GM23248 (cell line): ENCODE measurements around the gene DYNC2H1. TPM values are rescaled to one million over a fixed set of nuclear protein-coding genes. Genes with fewer than 3 reads are reported as not detected.

Experiments used
- DNase-seq: peaks from one replicate; pipeline ENCODE4 v3.0.0-alpha.2; 2015
- H2AFZ ChIP-seq: fragments of 200-600 bp; sonication (generic); 2 replicates; pipeline ENCODE4 v1.6.1; 2016; ENCODE audit warnings: antibody characterized with exemption
- H3F3A ChIP-seq: fragments of 200-600 bp; sonication (generic); 2 replicates; pipeline ENCODE4 v1.6.1; 2016; ENCODE audit warnings: mild to moderate bottlenecking, antibody characterized with exemption, mixed run types; ENCODE audit not compliant: insufficient read depth
- H3K27ac ChIP-seq: fragments of 200-600 bp; sonication (generic); 2 replicates; pipeline ENCODE4 v1.5.1; 2016; ENCODE audit warnings: mild to moderate bottlenecking
- H3K27me3 ChIP-seq: fragments of 200-600 bp; sonication (generic); replicated peaks from 2 replicates; pipeline ENCODE4 v1.6.1; 2016; ENCODE audit warnings: mild to moderate bottlenecking; ENCODE audit not compliant: insufficient read depth
- H3K36me3 ChIP-seq: fragments of 200-600 bp; sonication (generic); 2 replicates; pipeline ENCODE4 v1.6.1; 2016; ENCODE audit warnings: low read depth, mild to moderate bottlenecking
- H3K4me1 ChIP-seq: fragments of 200-600 bp; sonication (generic); 2 replicates; pipeline ENCODE4 v1.6.1; 2016; ENCODE audit warnings: mild to moderate bottlenecking; ENCODE audit not compliant: insufficient read depth
- H3K4me2 ChIP-seq: fragments of 200-600 bp; sonication (generic); one replicate; pipeline ENCODE4 v1.6.1; 2016; ENCODE audit warnings: mild to moderate bottlenecking; ENCODE audit not compliant: unreplicated experiment
- H3K4me3 ChIP-seq: fragments of 200-600 bp; sonication (generic); 2 replicates; pipeline ENCODE4 v1.5.1; 2016; ENCODE audit warnings: mild to moderate bottlenecking
- H3K79me2 ChIP-seq: fragments of 200-600 bp; sonication (generic); 2 replicates; pipeline ENCODE4 v1.6.1; 2016; ENCODE audit warnings: mild to moderate bottlenecking; ENCODE audit not compliant: insufficient read depth
- H3K9ac ChIP-seq: fragments of 200-600 bp; sonication (generic); 2 replicates; pipeline ENCODE4 v1.6.1; 2016; ENCODE audit warnings: mild to moderate bottlenecking
- H3K9me2 ChIP-seq: fragments of 200-600 bp; sonication (generic); 2 replicates; pipeline ENCODE4 v1.6.1; 2016; ENCODE audit warnings: mixed run types, mild to moderate bottlenecking, moderate library complexity; ENCODE audit not compliant: insufficient read depth
- H3K9me3 ChIP-seq: fragments of 200-600 bp; sonication (generic); one replicate; pipeline ENCODE4 v1.6.1; 2017; ENCODE audit warnings: low read depth
- H4K20me1 ChIP-seq: fragments of 200-600 bp; sonication (generic); 2 replicates; pipeline ENCODE4 v1.6.0; 2016; ENCODE audit not compliant: insufficient read depth
- EZH2 ChIP-seq: fragments of 200-600 bp; sonication (generic); IDR thresholded peaks from 2 replicates; pipeline ENCODE4 v1.6.1; 2018; ENCODE audit warnings: antibody characterized with exemption, mild to moderate bottlenecking; ENCODE audit not compliant: insufficient read depth, poor library complexity, severe bottlenecking
- EZH2phosphoT487 ChIP-seq: fragments of 200-600 bp; sonication (generic); IDR thresholded peaks from 2 replicates; pipeline ENCODE4 v1.6.1; 2018; ENCODE audit warnings: antibody characterized with exemption, moderate library complexity, mild to moderate bottlenecking, low read depth; ENCODE audit not compliant: insufficient read depth
- WGBS, 2 experiments: methylation state at CpG; one replicate each; pipeline ENCODE4 v1.1.6; 2015 to 2017; ENCODE audit warnings: low lambda C conversion rate in 2 of 2, low coverage in 1 of 2; ENCODE audit errors: missing lambda C conversion rate in 2 of 2; 5-methylcytosine and 5-hydroxymethylcytosine counted together
- in situ Hi-C: fragments of 300-500 bp; cut with MboI; formaldehyde crosslinking; loops from 2 replicates; pipeline ENCODE4 v1.15.0; 2020
- polyA plus RNA-seq: library from polyadenylated mRNA; unstranded; fragments of >200 nt; fragmentation: Nextera tagmentation; extraction: Ambion mirVana; gene quantifications from 2 replicates; pipeline ENCODE4 v1.2.1, GENCODE V29; 2016
- total RNA-seq: library from RNA; depleted of rRNA; stranded (reverse); fragments of >200 nt; shearing (Covaris generic); gene quantifications from 2 replicates; pipeline ENCODE4 v1.2.3, GENCODE V29; 2014

The DYNC2H1 gene
- total and polyA plus RNA-seq, 2 experiments from 2014 or later, result 9.3 to 27.0 TPM

DNA sequence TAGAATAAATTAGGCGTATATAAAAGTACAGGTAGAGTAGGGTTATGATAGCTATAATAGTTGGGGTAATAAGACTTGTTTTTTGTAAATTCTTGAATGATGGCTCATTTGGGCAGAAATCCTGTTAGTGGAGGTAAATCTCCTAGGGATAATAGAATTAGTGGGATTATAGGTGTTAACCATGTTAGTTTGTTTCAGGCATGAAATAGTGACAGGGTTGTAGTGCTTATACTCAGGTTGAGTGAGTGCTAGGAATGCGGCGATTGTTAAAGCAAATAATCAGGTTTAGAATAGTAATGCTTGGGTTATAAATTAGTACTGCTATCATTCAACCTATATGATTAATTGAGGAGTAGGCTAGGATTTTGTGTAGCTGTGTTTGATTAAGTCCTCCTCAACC, 297.1 kb downstream of the DYNC2H1 start:
- Histone ChIP-seq H3K79me2 (no peaks in the 10 kb centered on the region), H3K4me1 (no peaks in the 10 kb centered on the region), H3K4me3 (no peak overlapping the region), H4K20me1 (no peaks in the 10 kb centered on the region), H3K9me3 (no peaks in the 10 kb centered on the region), H3K27me3 (no peaks in the 10 kb centered on the region), H3K27ac (no peak overlapping the region), H3K4me2 (no peak overlapping the region), H3K36me3 (no peaks in the 10 kb centered on the region), H3K9me2 (no peaks in the 10 kb centered on the region), H3F3A (no peaks in the 10 kb centered on the region), H3K9ac (no peak overlapping the region), H2AFZ (no peak overlapping the region)
- in situ Hi-C loops, result no loop called here
- 97% methylated on average over 3 of the region's 3 CpGs for WGBS, 2 experiments
- no peak for TF ChIP-seq EZH2
- no peak for TF ChIP-seq EZH2phosphoT487
- no peak for DNase-seq

DNA sequence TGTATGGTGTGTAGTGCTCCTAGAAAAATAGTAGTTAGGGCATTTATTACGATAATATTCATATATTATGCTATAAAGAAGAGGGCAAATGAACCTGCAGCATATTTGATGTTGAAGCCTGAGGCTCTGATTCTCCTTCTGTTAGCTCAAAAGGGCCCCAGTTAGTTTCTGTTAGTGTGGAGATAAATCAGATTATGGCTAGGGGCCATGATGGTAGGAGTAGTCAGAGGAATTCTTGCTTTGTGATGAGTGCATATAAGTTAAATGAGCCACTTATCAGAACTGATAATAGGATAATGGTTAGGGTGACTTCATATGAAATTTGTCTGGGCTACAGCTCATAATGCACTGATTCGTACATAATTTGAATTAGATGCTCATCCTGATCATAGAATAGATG, 298.4 kb downstream of the DYNC2H1 start:
- Histone ChIP-seq H3K4me2 (no peak overlapping the region), H3K27ac (no peak overlapping the region), H4K20me1 (no peaks in the 10 kb centered on the region), H3K36me3 (no peaks in the 10 kb centered on the region), H3K79me2 (no peaks in the 10 kb centered on the region), H2AFZ (no peak overlapping the region), H3F3A (no peaks in the 10 kb centered on the region), H3K4me3 (no peak overlapping the region), H3K9ac (no peak overlapping the region), H3K27me3 (no peaks in the 10 kb centered on the region), H3K9me2 (no peaks in the 10 kb centered on the region), H3K9me3 (no peaks in the 10 kb centered on the region), H3K4me1 (no peaks in the 10 kb centered on the region)
- no peak for DNase-seq
- 91 to 96% methylated on average over 2 of the region's 2 CpGs for WGBS, 2 experiments
- in situ Hi-C loops, result no loop called here
- TF ChIP-seq EZH2phosphoT487 (no peak), EZH2 (no peak)

DNA sequence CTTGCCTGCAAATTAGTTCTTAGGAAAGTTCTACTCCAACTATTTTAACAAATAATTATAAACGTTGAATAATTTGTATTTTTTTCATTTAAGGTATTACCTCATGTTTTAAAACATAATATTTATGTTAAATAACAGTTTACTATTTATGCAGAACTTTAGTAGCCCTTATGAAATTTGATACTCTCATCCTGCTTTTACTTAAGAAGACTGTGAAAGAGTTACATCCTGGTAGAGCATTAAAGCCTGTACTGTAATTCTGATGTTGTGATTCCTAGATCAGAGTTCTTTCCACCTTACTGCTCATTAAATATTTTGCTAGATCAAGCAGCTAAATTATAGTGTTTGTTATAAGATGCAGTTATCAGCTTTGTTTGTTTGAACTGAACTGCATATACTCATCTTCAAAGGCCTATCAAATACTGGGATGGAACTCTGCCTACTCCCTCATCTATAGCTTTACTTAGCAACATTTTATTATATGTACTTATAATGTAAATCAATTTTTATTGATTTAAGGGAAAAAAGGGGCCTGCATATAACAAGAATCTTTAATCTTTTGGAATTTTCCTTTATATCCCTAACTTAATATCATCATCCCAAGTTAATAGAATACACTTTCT, 304.2 kb downstream of the DYNC2H1 start:
- TF ChIP-seq EZH2, result no peak
- no peaks in the 10 kb centered on the region for H3K4me1 ChIP-seq
- H2AFZ ChIP-seq, result no peak overlapping the region
- H3K9ac ChIP-seq, result no peak overlapping the region
- no peaks in the 10 kb centered on the region for H3K9me3 ChIP-seq
- H3K36me3 ChIP-seq, result no peaks in the 10 kb centered on the region
- no peak overlapping the region for H3K27ac ChIP-seq
- no peak overlapping the region for H3K4me3 ChIP-seq
- no peak for DNase-seq
- WGBS, 2 experiments, result 74 to 93% methylated on average over 1 of the region's 1 CpG
- no peaks in the 10 kb centered on the region for H3K9me2 ChIP-seq
- in situ Hi-C loops, result no loop called here
- H3K79me2 ChIP-seq, result no peaks in the 10 kb centered on the region
- H3K4me2 ChIP-seq, result no peak overlapping the region
- no peaks in the 10 kb centered on the region for H3F3A ChIP-seq
- no peaks in the 10 kb centered on the region for H3K27me3 ChIP-seq
- no peaks in the 10 kb centered on the region for H4K20me1 ChIP-seq

DNA sequence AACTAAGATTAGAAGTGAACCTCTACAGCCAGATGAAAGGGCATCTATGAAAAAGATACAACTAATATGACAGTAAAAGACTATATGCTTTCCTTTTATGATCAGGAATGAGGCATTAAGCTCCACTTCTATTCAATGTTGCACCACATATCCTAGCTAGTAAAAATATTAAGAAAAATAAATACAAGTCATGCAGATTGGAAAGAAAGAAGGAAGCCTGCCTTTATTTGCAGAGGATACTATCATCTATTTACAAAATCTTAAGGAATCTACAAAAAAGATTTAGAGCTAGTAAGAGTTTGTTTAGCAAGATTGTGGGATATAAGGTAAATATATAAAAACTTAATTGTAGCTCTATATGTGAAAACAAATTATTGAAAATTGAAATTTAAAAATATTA, 308.8 kb downstream of the DYNC2H1 start:
- no peaks in the 10 kb centered on the region for H3K79me2 ChIP-seq
- no peak overlapping the region for H3K4me3 ChIP-seq
- no peak overlapping the region for H3K4me2 ChIP-seq
- in situ Hi-C loops, result no loop called here
- H3K27ac ChIP-seq, result no peak overlapping the region
- H3K27me3 ChIP-seq, result no peaks in the 10 kb centered on the region
- no peak overlapping the region for H2AFZ ChIP-seq
- no peaks in the 10 kb centered on the region for H3K9me2 ChIP-seq
- no peak for TF ChIP-seq EZH2
- TF ChIP-seq EZH2phosphoT487, result no peak
- H3K9me3 ChIP-seq, result no peaks in the 10 kb centered on the region
- H3K4me1 ChIP-seq, result no peaks in the 10 kb centered on the region
- no peaks in the 10 kb centered on the region for H4K20me1 ChIP-seq
- H3F3A ChIP-seq, result no peaks in the 10 kb centered on the region
- no peak overlapping the region for H3K9ac ChIP-seq
- no peak for DNase-seq
- H3K36me3 ChIP-seq, result no peaks in the 10 kb centered on the region

DNA sequence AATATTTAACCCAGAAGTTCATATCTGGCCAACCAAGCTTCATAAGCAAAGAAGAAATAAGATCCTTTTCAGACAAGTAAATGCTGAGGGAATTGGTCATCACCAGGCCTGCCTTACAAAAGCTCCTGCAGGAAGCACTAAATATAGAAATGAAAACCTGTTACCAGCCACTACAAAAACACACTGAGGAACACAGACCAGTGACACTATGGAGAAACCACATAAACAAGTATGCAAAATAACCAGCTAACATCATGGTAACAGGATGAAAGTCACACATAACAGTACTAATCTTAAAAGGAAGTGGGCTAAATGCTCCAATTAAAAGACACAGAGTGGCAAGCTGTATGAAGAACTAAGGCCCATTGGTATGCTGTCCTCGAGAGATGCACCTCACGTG, 311.4 kb downstream of the DYNC2H1 start:
- H3K9me2 ChIP-seq, result no peaks in the 10 kb centered on the region
- H3K9ac ChIP-seq, result no peak overlapping the region
- H4K20me1 ChIP-seq, result no peaks in the 10 kb centered on the region
- H3F3A ChIP-seq, result no peaks in the 10 kb centered on the region
- no peaks in the 10 kb centered on the region for H3K27me3 ChIP-seq
- no peak overlapping the region for H2AFZ ChIP-seq
- in situ Hi-C loops, result no loop called here
- 93 to 96% methylated on average over 2 of the region's 2 CpGs for WGBS, 2 experiments
- TF ChIP-seq EZH2 (no peak), EZH2phosphoT487 (no peak)
- H3K4me1 ChIP-seq, result no peaks in the 10 kb centered on the region
- no peak overlapping the region for H3K27ac ChIP-seq
- H3K79me2 ChIP-seq, result no peaks in the 10 kb centered on the region
- no peak overlapping the region for H3K4me3 ChIP-seq
- DNase-seq, result peak; percentile 18
- H3K4me2 ChIP-seq, result no peak overlapping the region
- no peaks in the 10 kb centered on the region for H3K9me3 ChIP-seq
- no peaks in the 10 kb centered on the region for H3K36me3 ChIP-seq
